H1 (cell line): Measurements from ENCODE around the gene CEBPA.

Experiments used
- ATF2 ChIP-seq: IDR thresholded peaks from 2 replicates; pipeline ENCODE4 v1.6.1; 2012; ENCODE audit warnings: low read length, inconsistent platforms
- ATF3 ChIP-seq: IDR thresholded peaks from 2 replicates; pipeline ENCODE4 v1.6.1; 2011; ENCODE audit warnings: low read depth, mild to moderate bottlenecking, low read length; ENCODE audit not compliant: insufficient read depth
- CTCF ChIP-seq, 3 experiments: IDR thresholded peaks; 1 replicate in 2 of 3; 2 replicates in 1 of 3; pipeline versions ENCODE4 v1.5.1 to v1.6.1; 2011; ENCODE audit warnings: low read length in 3 of 3, mild to moderate bottlenecking in 3 of 3, inconsistent platforms in 2 of 3, low read depth in 1 of 3, moderate library complexity in 1 of 3; ENCODE audit not compliant: insufficient read depth in 1 of 3; ENCODE audit errors: control extremely low read depth in 1 of 3
- EP300 ChIP-seq, 2 experiments: IDR thresholded peaks; 1 replicate in 1 of 2; 2 replicates in 1 of 2; pipeline ENCODE4 v1.6.1; 2011 to 2012; ENCODE audit warnings: low read depth in 2 of 2, low read length in 2 of 2, mild to moderate bottlenecking in 2 of 2, borderline replicate concordance in 1 of 2, inconsistent platforms in 1 of 2, moderate library complexity in 1 of 2
- EZH2 ChIP-seq: fragments of 200-600 bp; sonication (generic); IDR thresholded peaks from 2 replicates; pipeline ENCODE4 v1.7.1; 2012; ENCODE audit warnings: low read depth, mild to moderate bottlenecking, moderate library complexity, low read length, inconsistent platforms; ENCODE audit not compliant: severe bottlenecking
- HDAC2 ChIP-seq, 2 experiments: fragments of 300-600 bp in 1 of 2; sonication (generic) in 1 of 2; IDR thresholded peaks; 2 replicates each; pipeline ENCODE4 v1.6.1; 2011 to 2012; ENCODE audit warnings: low read depth in 2 of 2, low read length in 2 of 2, mild to moderate bottlenecking in 2 of 2, moderate library complexity in 2 of 2, borderline replicate concordance in 1 of 2, inconsistent platforms in 1 of 2
- KDM1A ChIP-seq: fragments of 200-600, 300-600 bp; sonication (generic); IDR thresholded peaks from 2 replicates; pipeline ENCODE4 v1.7.1; 2016; ENCODE audit warnings: mild to moderate bottlenecking, low read length, borderline replicate concordance
- POLR2A ChIP-seq, 2 experiments: IDR thresholded peaks; 1 replicate in 1 of 2; 2 replicates in 1 of 2; pipeline ENCODE4 v1.6.1; 2011; ENCODE audit warnings: low read depth in 2 of 2, low read length in 2 of 2, mild to moderate bottlenecking in 2 of 2; ENCODE audit errors: control extremely low read depth in 1 of 2
- POU5F1 ChIP-seq: IDR thresholded peaks from 2 replicates; pipeline ENCODE4 v1.6.1; 2011; ENCODE audit warnings: low read depth, mild to moderate bottlenecking, low read length, moderate library complexity
- RNF2 ChIP-seq: fragments of 200-900, 300-1000 bp; sonication (generic); IDR thresholded peaks from 2 replicates; pipeline ENCODE4 v1.7.1; 2016; ENCODE audit warnings: borderline replicate concordance, low read depth, mild to moderate bottlenecking, antibody characterized with exemption, low read length; ENCODE audit not compliant: poor library complexity, severe bottlenecking; ENCODE audit errors: missing control alignments
- SIN3A ChIP-seq, 2 experiments: IDR thresholded peaks in 1 of 2; conservative IDR thresholded peaks in 1 of 2; 2 replicates each; pipeline ENCODE4 v1.6.1; 2011 to 2012; ENCODE audit warnings: low read length in 2 of 2, improper control_type of control experiment in 1 of 2, low read depth in 1 of 2, mild to moderate bottlenecking in 1 of 2
- TAF1 ChIP-seq: IDR thresholded peaks from 2 replicates; pipeline ENCODE4 v1.6.1; 2011; ENCODE audit warnings: mild to moderate bottlenecking, low read depth, low read length
- TBP ChIP-seq: IDR thresholded peaks from 2 replicates; pipeline ENCODE4 v1.6.1; 2011; ENCODE audit warnings: low read depth, low read length, improper control_type of control experiment

GRCh38 chr19:33281296-33281926 lies 20.9 kb downstream of the CEBPA start:
- no peak for TF ChIP-seq CTCF (IDR thresholded peaks at IDR 0.05; ENCODE audit: control extremely low read depth in 1 of 3, insufficient read depth in 1 of 3, low read depth in 1 of 3, low read length in 3 of 3)
- TF ChIP-seq POLR2A (IDR thresholded peaks at IDR 0.05; ENCODE audit: control extremely low read depth in 1 of 2, low read depth in 2 of 2, low read length in 2 of 2), result no peak
- no peak for TF ChIP-seq TBP
- no peak for TF ChIP-seq EZH2
- TF ChIP-seq POU5F1, result no peak
- TF ChIP-seq KDM1A, result no peak
- TF ChIP-seq RNF2, result no peak
- no peak for TF ChIP-seq TAF1
- no peak for TF ChIP-seq ATF3
- TF ChIP-seq HDAC2 (IDR thresholded peaks at IDR 0.05; ENCODE audit: borderline replicate concordance in 1 of 2, low read depth in 2 of 2, low read length in 2 of 2), result no peak
- TF ChIP-seq EP300 (IDR thresholded peaks at IDR 0.05; ENCODE audit: borderline replicate concordance in 1 of 2, low read depth in 2 of 2, low read length in 2 of 2), result no peak
- TF ChIP-seq SIN3A (conservative IDR thresholded peaks at IDR 0.05 in 1 of 2, IDR thresholded peaks at IDR 0.05 in 1 of 2; ENCODE audit: low read depth in 1 of 2, low read length in 2 of 2), result no peak
- TF ChIP-seq ATF2, result no peak
